Natural killer cell (primary cell): ENCODE data around the gene DNLZ. TPM values are rescaled to one million over a fixed set of nuclear protein-coding genes. Genes with fewer than 3 reads are reported as not detected.

Experiments
- ATAC-seq, 3 donors: fragments of 150-1000 bp in 2 of 3; fragments of 200-7000 bp in 1 of 3; cut with Tn5 transposase; 1 replicate in 1 of 3; 2 replicates in 2 of 3; pipeline ENCODE4 v1.10.0; 2021; ENCODE audit warnings: mild to moderate bottlenecking in 2 of 3, moderate library complexity in 2 of 3
- DNase-seq, 2 donors: peaks; one replicate each; pipeline versions ENCODE4 v3.0.0 to v3.0.0-alpha.2; 2013 to 2021; ENCODE audit warnings: mixed read lengths in 1 of 2
- H3K27ac ChIP-seq: one replicate; pipeline ENCODE4 v1.5.1; 2013; ENCODE audit warnings: mild to moderate bottlenecking, low read length
- H3K27me3 ChIP-seq: one replicate; pipeline ENCODE4 v1.6.1; 2013; ENCODE audit warnings: low read length; ENCODE audit not compliant: control insufficient read depth, insufficient read depth
- H3K36me3 ChIP-seq: one replicate; pipeline ENCODE4 v1.6.1; 2013; ENCODE audit warnings: low read length; ENCODE audit not compliant: control insufficient read depth, insufficient read depth
- H3K4me1 ChIP-seq: one replicate; pipeline ENCODE4 v1.6.1; 2013; ENCODE audit warnings: low read length; ENCODE audit not compliant: control insufficient read depth, insufficient read depth
- H3K4me3 ChIP-seq: one replicate; pipeline ENCODE4 v1.5.1; 2013; ENCODE audit warnings: low read length
- H3K9me3 ChIP-seq: one replicate; pipeline ENCODE4 v1.6.1; 2013; ENCODE audit warnings: low read length; ENCODE audit not compliant: control insufficient read depth, insufficient read depth
- H3K27ac Mint-ChIP-seq, 2 donors: one replicate each; pipeline ENCODE4 v1.8.0; 2022; ENCODE audit warnings: mild to moderate bottlenecking in 2 of 2, mixed read lengths in 2 of 2, moderate library complexity in 1 of 2
- H3K27me3 Mint-ChIP-seq, 2 donors: one replicate each; pipeline ENCODE4 v1.8.0; 2022; ENCODE audit warnings: low read depth in 2 of 2, mixed read lengths in 2 of 2
- H3K36me3 Mint-ChIP-seq: one replicate; pipeline ENCODE4 v1.8.0; 2022; ENCODE audit warnings: mixed read lengths
- H3K4me1 Mint-ChIP-seq, 2 donors: one replicate each; pipeline ENCODE4 v1.8.0; 2022; ENCODE audit warnings: mixed read lengths in 2 of 2
- H3K4me3 Mint-ChIP-seq: one replicate; pipeline ENCODE4 v1.8.0; 2022; ENCODE audit warnings: mild to moderate bottlenecking, moderate library complexity, mixed read lengths
- H3K9me3 Mint-ChIP-seq, 2 donors: one replicate each; pipeline ENCODE4 v1.8.0; 2022; ENCODE audit warnings: mixed read lengths in 2 of 2
- WGBS: methylation state at CpG from one replicate; pipeline ENCODE4 v1.1.7; 2013; ENCODE audit warnings: missing lambda C conversion rate; ENCODE audit not compliant: insufficient coverage; 5-methylcytosine and 5-hydroxymethylcytosine counted together
- intact Hi-C: fragments of 100-400 bp; cut with micrococcal nuclease; formaldehyde crosslinking; loops from one replicate; pipeline ENCODE4 v1.14.2; 2022
- total RNA-seq, 4 donors: library from RNA; stranded (reverse); fragments of 120-200 nt in 1 of 4; gene quantifications; one replicate each; pipeline versions ENCODE4 v1.2.3 to v1.2.4, GENCODE V29; 2013 to 2022
- TF ChIP-seq, protein P1 (sequence below): fragments of 200-600 bp; IDR thresholded peaks from one replicate; pipeline ENCODE4 v1.8.0; 2022; ENCODE audit warnings: antibody characterized with exemption

The DNLZ gene
- total RNA-seq, 3 donors from 2014 or later (not counting 1 experiment from before 2014, with no cell fraction given): 24.6 to 34.8 (median 28.9) TPM

- Histone ChIP-seq H3K9me3 (no peaks in the 10 kb centered on the region), H3K36me3 (no peaks in the 10 kb centered on the region), H3K27me3 (peaks cover 6% of the 10 kb centered on the region), H3K4me1 (peaks cover 20% of the 10 kb centered on the region), H3K27ac (no peak overlapping the region), H3K4me3 (peak overlapping the region; percentile 7)
- DNase-seq (no peak), ATAC-seq (peak in 2 of 3 donors; percentile 6)
- Mint-ChIP-seq H3K4me1 (no peaks in the 10 kb centered on the region), H3K27ac (no peak overlapping the region), H3K4me3 (no peak overlapping the region), H3K27me3 (peaks cover 0 to 3% of the 10 kb centered on the region in 2 donors), H3K9me3 (no peaks in the 10 kb centered on the region), H3K36me3 (no peaks in the 10 kb centered on the region)
- intact Hi-C loops: no loop called here
- TF ChIP-seq, protein P1, sequence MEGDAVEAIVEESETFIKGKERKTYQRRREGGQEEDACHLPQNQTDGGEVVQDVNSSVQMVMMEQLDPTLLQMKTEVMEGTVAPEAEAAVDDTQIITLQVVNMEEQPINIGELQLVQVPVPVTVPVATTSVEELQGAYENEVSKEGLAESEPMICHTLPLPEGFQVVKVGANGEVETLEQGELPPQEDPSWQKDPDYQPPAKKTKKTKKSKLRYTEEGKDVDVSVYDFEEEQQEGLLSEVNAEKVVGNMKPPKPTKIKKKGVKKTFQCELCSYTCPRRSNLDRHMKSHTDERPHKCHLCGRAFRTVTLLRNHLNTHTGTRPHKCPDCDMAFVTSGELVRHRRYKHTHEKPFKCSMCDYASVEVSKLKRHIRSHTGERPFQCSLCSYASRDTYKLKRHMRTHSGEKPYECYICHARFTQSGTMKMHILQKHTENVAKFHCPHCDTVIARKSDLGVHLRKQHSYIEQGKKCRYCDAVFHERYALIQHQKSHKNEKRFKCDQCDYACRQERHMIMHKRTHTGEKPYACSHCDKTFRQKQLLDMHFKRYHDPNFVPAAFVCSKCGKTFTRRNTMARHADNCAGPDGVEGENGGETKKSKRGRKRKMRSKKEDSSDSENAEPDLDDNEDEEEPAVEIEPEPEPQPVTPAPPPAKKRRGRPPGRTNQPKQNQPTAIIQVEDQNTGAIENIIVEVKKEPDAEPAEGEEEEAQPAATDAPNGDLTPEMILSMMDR: no peak
- WGBS: 35% methylated on average over 13 of the region's 13 CpGs
These were observed 35.4 kb downstream of the DNLZ start for GRCh38 chr9:136328011-136328621.

GRCh38 chr9:136327304-136327974, 36.1 kb downstream of the DNLZ start, which contains the start of gene GPSM1:
TSS of gene GPSM1 (plus strand) at chr9:136327539. CDS start at chr9:136327696, 157 bp downstream.
- no peaks in the 10 kb centered on the region for H3K36me3 ChIP-seq
- intact Hi-C loops: no loop called here
- no peaks in the 10 kb centered on the region for H3K9me3 ChIP-seq
- DNase-seq: peak; percentile 45 to 64
- Mint-ChIP-seq H3K27me3 (peaks cover 0 to 3% of the 10 kb centered on the region in 2 donors), H3K36me3 (no peaks in the 10 kb centered on the region), H3K4me1 (no peaks in the 10 kb centered on the region), H3K27ac (no peak within 1 kb of the TSS), H3K4me3 (peak within 1 kb of the TSS; percentile 74), H3K9me3 (no peaks in the 10 kb centered on the region)
- H3K27me3 ChIP-seq: peaks cover 6% of the 10 kb centered on the region
- H3K27ac ChIP-seq: no peak within 1 kb of the TSS
- H3K4me1 ChIP-seq: peaks cover 20% of the 10 kb centered on the region
- ATAC-seq: peak; percentile 44 to 78 (median 71)
- under 1% methylated on average over 76 of the region's 88 CpGs for WGBS
- peak within 1 kb of the TSS; percentile 7 for H3K4me3 ChIP-seq
- TF ChIP-seq, protein P1: no peak

DNA sequence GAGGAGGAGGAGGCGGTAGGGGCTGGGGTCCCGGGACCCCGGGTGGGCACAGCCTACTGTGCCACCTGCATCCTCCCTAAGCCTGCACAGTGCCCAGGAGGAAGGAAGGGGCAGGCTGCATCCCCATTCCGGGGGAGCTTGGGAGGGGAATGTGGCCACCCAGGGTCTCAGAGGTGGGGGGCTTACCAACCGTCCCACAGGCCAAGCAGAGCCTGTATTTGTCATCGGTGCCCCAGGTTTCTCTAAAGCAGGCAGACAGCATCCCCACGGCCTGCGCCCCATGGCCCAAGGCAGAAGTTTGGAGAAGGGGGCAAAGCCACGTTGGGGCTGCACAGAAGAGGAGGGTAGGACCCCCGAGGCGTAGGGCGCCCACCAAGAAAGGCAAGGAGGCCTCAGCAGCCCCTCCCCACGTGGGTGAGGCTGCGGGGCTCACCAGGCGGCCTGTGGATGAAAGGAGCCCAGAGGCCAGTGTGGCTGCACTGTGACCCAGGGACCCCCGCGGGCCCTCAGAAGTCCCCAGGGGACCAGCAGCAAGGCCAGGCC, 36.7 kb downstream of the DNLZ start:
- intact Hi-C loops: no loop called here
- H3K27me3 Mint-ChIP-seq: peaks cover 0 to 3% of the 10 kb centered on the region in 2 donors
- Histone ChIP-seq H3K4me3 (no peak overlapping the region), H3K36me3 (no peaks in the 10 kb centered on the region), H3K27me3 (peaks cover 6% of the 10 kb centered on the region), H3K27ac (no peak overlapping the region), H3K4me1 (peaks cover 20% of the 10 kb centered on the region), H3K9me3 (no peaks in the 10 kb centered on the region)
- H3K4me3 Mint-ChIP-seq: peak overlapping the region; percentile 74
- TF ChIP-seq, protein P1: no peak
- DNase-seq: peak in 1 of 2 donors; percentile 18
- no peak overlapping the region for H3K27ac Mint-ChIP-seq
- no peaks in the 10 kb centered on the region for H3K4me1 Mint-ChIP-seq
- no peaks in the 10 kb centered on the region for H3K36me3 Mint-ChIP-seq
- ATAC-seq: peak in 2 of 3 donors; percentile 17 to 29
- 19% methylated on average over 17 of the region's 17 CpGs for WGBS
- no peaks in the 10 kb centered on the region for H3K9me3 Mint-ChIP-seq
